Left ventricle myocardium inferior (tissue), 1 donor: ENCODE data around the gene SPTAN1. TPM values are rescaled to one million over a fixed set of nuclear protein-coding genes. Genes with fewer than 3 reads are reported as not detected.
"Not testable (repeated sequence)": the region's sequence is repeated elsewhere in the genome, so short reads cannot be mapped to it uniquely, and the experiment has no call there.

ENCODE experiments used
- DNase-seq: peaks from one replicate; pipeline ENCODE4 v3.0.0-alpha.2; 2020
- H3K27ac ChIP-seq: fragments of 200-600 bp; replicated peaks from 2 replicates; pipeline ENCODE4 v1.8.0; 2021
- H3K27me3 ChIP-seq: fragments of 200-600 bp; 2 replicates; pipeline ENCODE4 v1.8.0; 2021; ENCODE audit warnings: low read depth
- H3K36me3 ChIP-seq: fragments of 200-600 bp; 2 replicates; pipeline ENCODE4 v1.8.0; 2021
- H3K4me1 ChIP-seq: fragments of 200-600 bp; 2 replicates; pipeline ENCODE4 v1.8.0; 2021
- H3K4me3 ChIP-seq: fragments of 200-600 bp; 2 replicates; pipeline ENCODE4 v1.8.0; 2021; ENCODE audit warnings: mild to moderate bottlenecking, moderate library complexity
- H3K9me3 ChIP-seq: fragments of 200-600 bp; replicated peaks from 2 replicates; pipeline ENCODE4 v1.8.0; 2021
- intact Hi-C: fragments of 100-400 bp; cut with micrococcal nuclease; formaldehyde crosslinking; loops from one replicate; pipeline ENCODE4 v1.11.0; 2022
- long read RNA-seq: library from polyadenylated mRNA; unstranded; transcript quantifications from one replicate; pipeline ENCODE4 v2.0.0, GENCODE V29; 2021
- total RNA-seq: library from RNA; stranded (reverse); fragmentation: NEBNext Ultra II Directional; extraction: Animal tissue kit (Norgen Biotek cat#: 25700); gene quantifications from one replicate; pipeline ENCODE4 v1.2.1, GENCODE V29; 2021
- TF ChIP-seq, protein P1 (sequence below): fragments of 200-600 bp; IDR thresholded peaks from 2 replicates; pipeline ENCODE4 v1.8.0; 2021; ENCODE audit warnings: antibody characterized with exemption, mild to moderate bottlenecking, borderline replicate concordance
- donor health status: DM: no; HTN: yes; CAD: no; lungs with severe emphysema.

The SPTAN1 gene
- 269 TPM for total RNA-seq
- long read RNA-seq, full-length matches to known transcripts = 14 of 122 reads
- long read RNA-seq, partial matches to known transcripts = 83 of 122 reads
- long read RNA-seq, other reads (novel, unspliced or antisense) = 25 of 122 reads

GRCh38 chr9:128552153-128552743, at the start of gene SPTAN1:
Gene SPTAN1, plus strand, starts transcription at chr9:128552587. Its CDS starts 14,154 bp downstream, at chr9:128566741.
- Histone ChIP-seq H3K9me3 (no peaks in the 10 kb centered on the region), H3K27me3 (no peaks in the 10 kb centered on the region), H3K27ac (peak within 1 kb of the TSS; percentile 100), H3K4me1 (peaks cover 82% of the 10 kb centered on the region), H3K4me3 (peak within 1 kb of the TSS; percentile 99), H3K36me3 (no peaks in the 10 kb centered on the region)
- TF ChIP-seq, protein P1, sequence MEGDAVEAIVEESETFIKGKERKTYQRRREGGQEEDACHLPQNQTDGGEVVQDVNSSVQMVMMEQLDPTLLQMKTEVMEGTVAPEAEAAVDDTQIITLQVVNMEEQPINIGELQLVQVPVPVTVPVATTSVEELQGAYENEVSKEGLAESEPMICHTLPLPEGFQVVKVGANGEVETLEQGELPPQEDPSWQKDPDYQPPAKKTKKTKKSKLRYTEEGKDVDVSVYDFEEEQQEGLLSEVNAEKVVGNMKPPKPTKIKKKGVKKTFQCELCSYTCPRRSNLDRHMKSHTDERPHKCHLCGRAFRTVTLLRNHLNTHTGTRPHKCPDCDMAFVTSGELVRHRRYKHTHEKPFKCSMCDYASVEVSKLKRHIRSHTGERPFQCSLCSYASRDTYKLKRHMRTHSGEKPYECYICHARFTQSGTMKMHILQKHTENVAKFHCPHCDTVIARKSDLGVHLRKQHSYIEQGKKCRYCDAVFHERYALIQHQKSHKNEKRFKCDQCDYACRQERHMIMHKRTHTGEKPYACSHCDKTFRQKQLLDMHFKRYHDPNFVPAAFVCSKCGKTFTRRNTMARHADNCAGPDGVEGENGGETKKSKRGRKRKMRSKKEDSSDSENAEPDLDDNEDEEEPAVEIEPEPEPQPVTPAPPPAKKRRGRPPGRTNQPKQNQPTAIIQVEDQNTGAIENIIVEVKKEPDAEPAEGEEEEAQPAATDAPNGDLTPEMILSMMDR = peak; percentile 28
- DNase-seq = peak; percentile 91
- intact Hi-C loops = no loop called here

DNA sequence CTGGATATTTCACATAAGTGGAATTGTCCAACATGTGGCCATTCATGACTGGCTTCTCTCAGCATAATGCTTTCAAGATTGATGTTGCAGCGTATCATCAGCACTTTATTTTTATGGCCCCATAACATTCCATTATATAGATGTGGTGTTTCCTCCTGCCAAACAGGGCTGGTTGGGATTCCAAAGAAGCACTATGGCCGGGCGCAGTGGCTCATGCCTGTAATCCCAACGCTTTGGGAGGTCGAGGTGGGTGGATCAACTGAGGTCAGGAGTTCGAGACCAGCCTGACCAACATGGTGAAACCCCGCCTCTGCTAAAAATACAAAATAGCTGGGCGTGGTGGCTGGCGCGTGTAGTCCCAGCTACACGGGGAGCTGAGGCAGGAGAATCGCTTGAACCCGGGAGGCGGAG, 49.0 kb upstream of the SPTAN1 start:
- H3K9me3 ChIP-seq, H3K27ac ChIP-seq, H3K27me3 ChIP-seq, DNase-seq, intact Hi-C loops: not testable (repeated sequence)
- peak overlapping the region; percentile 77 for H3K4me3 ChIP-seq
- H3K4me1 ChIP-seq = peaks cover 30% of the 10 kb centered on the region
- peaks cover 19% of the 10 kb centered on the region for H3K36me3 ChIP-seq

DNA sequence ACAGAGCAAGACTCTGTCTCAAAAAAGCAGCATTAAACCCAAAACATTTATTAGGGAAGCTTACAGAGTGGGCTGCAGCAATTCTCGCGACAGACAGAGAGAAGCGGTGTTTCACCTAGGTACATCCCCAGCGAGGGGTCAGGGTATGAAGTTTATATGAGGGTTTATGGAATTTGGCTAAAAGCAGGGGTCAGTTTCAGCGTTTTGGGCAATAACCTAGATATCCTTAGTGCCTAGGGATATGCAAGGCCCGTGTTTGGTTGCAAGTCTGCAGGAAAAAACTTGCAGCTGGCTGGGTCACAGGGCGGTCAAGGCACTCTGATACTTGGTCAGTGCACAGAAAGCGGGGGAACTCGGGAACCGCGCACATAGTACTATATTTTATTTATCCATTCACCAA, 48.5 kb upstream of the SPTAN1 start:
- intact Hi-C loops = no loop called here
- Histone ChIP-seq H3K36me3 (peaks cover 17% of the 10 kb centered on the region), H3K27ac (peak overlapping the region; percentile 83), H3K4me1 (peaks cover 30% of the 10 kb centered on the region), H3K4me3 (peak overlapping the region; percentile 77), H3K9me3 (no peaks in the 10 kb centered on the region), H3K27me3 (no peaks in the 10 kb centered on the region)
- no peak for DNase-seq
- TF ChIP-seq, protein P1 = no peak

DNA sequence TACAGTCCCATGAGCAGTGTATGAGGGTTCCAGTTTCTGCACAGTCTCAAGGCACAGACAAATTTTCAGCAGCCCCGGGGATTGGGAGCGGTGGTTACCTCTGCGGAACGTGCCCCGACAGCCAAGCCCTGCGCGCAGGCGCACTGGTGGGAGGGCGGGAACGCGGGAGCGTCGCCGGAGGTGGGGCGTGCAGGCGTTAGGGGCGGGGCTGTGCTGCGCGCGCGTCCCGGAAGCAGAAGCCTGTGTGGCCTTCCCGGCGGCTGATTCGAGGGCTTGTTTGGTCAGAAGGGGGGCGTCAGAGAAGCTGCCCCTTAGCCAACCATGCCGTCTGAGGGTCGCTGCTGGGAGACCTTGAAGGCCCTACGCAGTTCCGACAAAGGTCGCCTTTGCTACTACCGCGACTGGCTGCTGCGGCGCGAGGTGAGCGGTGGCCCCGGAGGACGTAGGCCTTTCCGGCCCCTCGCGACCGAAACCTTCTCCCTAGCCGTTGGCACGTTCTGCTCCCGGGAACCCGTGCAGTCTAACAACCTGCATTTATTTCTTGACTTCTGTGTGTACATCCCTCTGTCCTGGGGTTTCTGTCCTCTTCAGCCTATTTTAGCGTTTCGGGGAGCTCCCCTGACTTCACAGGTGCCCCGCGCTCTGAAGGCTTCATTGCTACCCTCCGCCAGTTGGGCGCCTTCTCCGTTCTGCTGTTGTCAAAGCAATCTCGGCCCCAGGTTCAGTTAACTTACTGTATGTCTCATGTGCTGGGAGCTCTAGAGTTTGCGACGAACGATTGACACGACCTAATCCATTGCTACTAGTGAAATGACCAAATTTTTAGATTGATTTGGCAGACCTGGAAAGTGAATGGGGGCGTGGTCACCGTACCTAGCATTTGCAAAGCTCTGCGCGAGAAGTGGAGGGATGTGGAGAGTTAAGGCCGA, 47.6 kb upstream of the SPTAN1 start, which contains the start of gene GLE1:
Gene GLE1, plus strand, starts transcription at position 235 of the 929 bp plus-strand sequence. Its CDS starts 87 bp downstream, at position 322.
- H3K4me1 ChIP-seq = peaks cover 30% of the 10 kb centered on the region
- intact Hi-C loops = no loop called here

GRCh38 chr9:128505414-128505765, 47.0 kb upstream of the SPTAN1 start:
- Histone ChIP-seq H3K27me3 (no peaks in the 10 kb centered on the region), H3K4me1 (peaks cover 30% of the 10 kb centered on the region), H3K4me3 (peak overlapping the region; percentile 77), H3K9me3 (no peaks in the 10 kb centered on the region), H3K27ac (peak overlapping the region; percentile 83), H3K36me3 (peaks cover 18% of the 10 kb centered on the region)
- TF ChIP-seq, protein P1 = no peak
- DNase-seq = no peak
- intact Hi-C loops = no loop called here

More for the DNA sequence above, 47.6 kb upstream of the SPTAN1 start, which contains the start of gene GLE1:
- Histone ChIP-seq H3K27me3 (no peaks in the 10 kb centered on the region), H3K9me3 (no peaks in the 10 kb centered on the region), H3K36me3 (peaks cover 17% of the 10 kb centered on the region), H3K4me3 (peak within 1 kb of the TSS; percentile 77), H3K27ac (peak within 1 kb of the TSS; percentile 83)
- DNase-seq = peak; percentile 96
- TF ChIP-seq, protein P1 = no peak

DNA sequence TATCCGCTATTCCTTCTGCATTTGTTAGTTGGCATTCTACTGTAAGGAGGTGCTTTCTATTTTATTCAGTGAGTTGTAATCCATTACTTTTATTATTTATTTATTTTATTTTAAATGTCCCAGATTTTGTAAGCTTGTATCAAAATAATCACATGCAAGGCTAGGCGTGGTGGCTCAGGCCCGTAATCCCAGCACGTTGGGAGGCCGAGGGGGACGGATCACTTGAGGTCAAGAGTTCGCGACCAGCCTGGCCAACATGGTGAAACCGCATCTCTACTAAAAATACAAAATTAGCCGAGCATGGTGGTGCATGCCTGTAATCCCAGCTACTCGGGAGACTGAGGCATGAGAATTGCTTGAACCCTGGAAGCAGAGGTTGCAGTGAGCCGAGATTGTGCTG, 46.5 kb upstream of the SPTAN1 start:
- Histone ChIP-seq H3K4me1 (peaks cover 30% of the 10 kb centered on the region), H3K36me3 (peaks cover 23% of the 10 kb centered on the region), H3K4me3 (peak overlapping the region; percentile 77)
- H3K27me3 ChIP-seq, H3K27ac ChIP-seq, H3K9me3 ChIP-seq, DNase-seq, intact Hi-C loops: not testable (repeated sequence)
